ENCODE measurements around the gene BMPR1A. TPM values are rescaled to one million over a fixed set of nuclear protein-coding genes. Genes with fewer than 3 reads are reported as not detected.

The BMPR1A gene
- total RNA-seq, 2 donors from 2014 or later: 69.4 to 96.4 TPM

- no peak for DNase-seq
- Histone ChIP-seq H3K36me3 (ENCODE audit: control insufficient read depth, insufficient read depth, low read length) (no peaks in the 10 kb centered on the region), H3K4me3 (ENCODE audit: low read length) (no peak overlapping the region), H3K4me1 (ENCODE audit: control insufficient read depth, insufficient read depth, low read length) (no peaks in the 10 kb centered on the region), H3K9me3 (ENCODE audit: control insufficient read depth, low read length) (no peaks in the 10 kb centered on the region), H3K9ac (ENCODE audit: extremely low read depth, low read length, poor library complexity, severe bottlenecking) (no peak overlapping the region), H3K27me3 (ENCODE audit: control insufficient read depth, insufficient read depth, low read length, poor library complexity, severe bottlenecking) (no peaks in the 10 kb centered on the region), H3K27ac (ENCODE audit: low read depth, low read length) (no peak overlapping the region)
- Mint-ChIP-seq H3K9me3 (no peaks in the 10 kb centered on the region), H3K27ac (no peak overlapping the region), H3K4me3 (no peak overlapping the region), H3K27me3 (ENCODE audit: insufficient read depth) (no peaks in the 10 kb centered on the region), H3K4me1 (no peaks in the 10 kb centered on the region), H3K36me3 (ENCODE audit: low read depth) (no peaks in the 10 kb centered on the region)
- TF ChIP-seq, protein P1, sequence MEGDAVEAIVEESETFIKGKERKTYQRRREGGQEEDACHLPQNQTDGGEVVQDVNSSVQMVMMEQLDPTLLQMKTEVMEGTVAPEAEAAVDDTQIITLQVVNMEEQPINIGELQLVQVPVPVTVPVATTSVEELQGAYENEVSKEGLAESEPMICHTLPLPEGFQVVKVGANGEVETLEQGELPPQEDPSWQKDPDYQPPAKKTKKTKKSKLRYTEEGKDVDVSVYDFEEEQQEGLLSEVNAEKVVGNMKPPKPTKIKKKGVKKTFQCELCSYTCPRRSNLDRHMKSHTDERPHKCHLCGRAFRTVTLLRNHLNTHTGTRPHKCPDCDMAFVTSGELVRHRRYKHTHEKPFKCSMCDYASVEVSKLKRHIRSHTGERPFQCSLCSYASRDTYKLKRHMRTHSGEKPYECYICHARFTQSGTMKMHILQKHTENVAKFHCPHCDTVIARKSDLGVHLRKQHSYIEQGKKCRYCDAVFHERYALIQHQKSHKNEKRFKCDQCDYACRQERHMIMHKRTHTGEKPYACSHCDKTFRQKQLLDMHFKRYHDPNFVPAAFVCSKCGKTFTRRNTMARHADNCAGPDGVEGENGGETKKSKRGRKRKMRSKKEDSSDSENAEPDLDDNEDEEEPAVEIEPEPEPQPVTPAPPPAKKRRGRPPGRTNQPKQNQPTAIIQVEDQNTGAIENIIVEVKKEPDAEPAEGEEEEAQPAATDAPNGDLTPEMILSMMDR (conservative IDR thresholded peaks at IDR 0.05): no peak
- WGBS, 2 experiments (ENCODE audit: insufficient coverage in 1 of 2, insufficient read length in 1 of 2): 87 to 88% methylated on average over 7 of the region's 7 CpGs
Measured at GRCh38 chr10:86744067-86744725, 12.2 kb upstream of the BMPR1A start.

DNA sequence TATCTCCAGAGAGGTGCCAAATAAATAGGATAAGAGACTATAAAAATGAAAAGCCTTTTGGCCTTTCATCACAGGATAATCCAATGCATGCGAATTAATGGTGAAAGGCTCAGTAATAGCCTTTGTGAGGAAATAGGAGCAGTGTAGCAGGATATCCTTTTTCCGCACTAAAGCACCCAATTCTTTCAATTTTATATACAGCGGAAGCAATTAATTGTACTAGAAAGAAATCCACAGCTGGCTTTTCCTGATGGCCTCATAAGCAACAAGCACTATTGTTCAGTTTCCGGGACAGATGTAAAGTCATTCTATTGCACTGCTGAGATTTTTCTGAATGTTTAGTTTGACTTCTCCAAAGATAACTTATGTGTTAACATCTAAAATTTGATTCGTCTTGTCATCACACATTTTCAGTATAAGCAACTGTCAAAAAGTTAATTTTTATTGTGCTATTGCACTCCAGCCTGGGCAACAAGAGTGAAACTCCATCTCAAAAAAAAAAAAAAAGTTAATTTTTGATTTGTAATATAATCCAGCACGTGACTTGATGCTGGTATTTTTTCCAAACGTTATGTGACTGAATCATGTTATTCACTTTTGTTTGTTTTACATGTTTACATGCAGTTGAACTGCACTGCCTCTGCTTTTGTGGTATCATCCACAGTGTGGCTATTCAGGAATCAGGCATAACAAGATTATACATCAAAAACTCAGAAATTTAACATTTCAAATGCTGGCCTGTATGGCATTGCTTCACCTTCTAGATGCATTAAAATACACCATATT lies 8.4 kb upstream of the BMPR1A start:
- H3K9ac ChIP-seq (ENCODE audit: extremely low read depth, low read length, poor library complexity, severe bottlenecking): no peak overlapping the region
- DNase-seq: no peak
- TF ChIP-seq, protein P1 (conservative IDR thresholded peaks at IDR 0.05): no peak
- H3K27me3 Mint-ChIP-seq (ENCODE audit: insufficient read depth): no peaks in the 10 kb centered on the region
- H3K36me3 Mint-ChIP-seq (ENCODE audit: low read depth): no peaks in the 10 kb centered on the region
- no peaks in the 10 kb centered on the region for H3K4me1 ChIP-seq (ENCODE audit: control insufficient read depth, insufficient read depth, low read length)
- H3K4me1 Mint-ChIP-seq: peaks cover 7% of the 10 kb centered on the region
- H3K4me3 ChIP-seq (ENCODE audit: low read length): no peak overlapping the region
- H3K9me3 Mint-ChIP-seq: no peaks in the 10 kb centered on the region
- H3K36me3 ChIP-seq (ENCODE audit: control insufficient read depth, insufficient read depth, low read length): no peaks in the 10 kb centered on the region
- no peak overlapping the region for H3K4me3 Mint-ChIP-seq
- H3K27me3 ChIP-seq (ENCODE audit: control insufficient read depth, insufficient read depth, low read length, poor library complexity, severe bottlenecking): no peaks in the 10 kb centered on the region
- 86 to 90% methylated on average over 7 of the region's 7 CpGs for WGBS, 2 experiments (ENCODE audit: insufficient coverage in 1 of 2, insufficient read length in 1 of 2)
- no peak overlapping the region for H3K27ac ChIP-seq (ENCODE audit: low read depth, low read length)
- H3K27ac Mint-ChIP-seq: no peak overlapping the region
- H3K9me3 ChIP-seq (ENCODE audit: control insufficient read depth, low read length): no peaks in the 10 kb centered on the region

DNA sequence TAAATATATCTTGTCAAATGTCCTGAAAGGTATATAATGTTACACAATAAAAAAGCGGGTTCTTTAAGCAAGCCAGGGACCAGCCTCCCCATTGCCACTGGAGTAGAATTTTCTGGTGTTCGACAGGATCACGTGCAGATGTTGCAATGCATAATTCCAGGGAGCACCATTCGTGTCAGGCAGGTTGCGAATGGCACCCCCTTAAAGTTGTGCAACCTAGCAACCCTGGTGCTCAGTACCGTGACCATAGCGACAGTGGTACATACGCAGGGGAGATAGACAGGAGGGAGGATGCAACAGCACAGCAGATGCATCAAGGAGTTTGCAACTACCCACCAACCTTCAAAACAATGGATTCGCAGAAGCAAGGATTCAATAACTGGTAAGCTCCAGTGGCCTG lies 6.6 kb upstream of the BMPR1A start:
- no peak overlapping the region for H3K27ac Mint-ChIP-seq
- H3K4me3 Mint-ChIP-seq: no peak overlapping the region
- no peaks in the 10 kb centered on the region for H3K9me3 Mint-ChIP-seq
- no peaks in the 10 kb centered on the region for H3K27me3 Mint-ChIP-seq (ENCODE audit: insufficient read depth)
- Histone ChIP-seq H3K9ac (ENCODE audit: extremely low read depth, low read length, poor library complexity, severe bottlenecking) (no peak overlapping the region), H3K4me3 (ENCODE audit: low read length) (no peak overlapping the region), H3K27ac (ENCODE audit: low read depth, low read length) (no peak overlapping the region), H3K4me1 (ENCODE audit: control insufficient read depth, insufficient read depth, low read length) (no peaks in the 10 kb centered on the region), H3K9me3 (ENCODE audit: control insufficient read depth, low read length) (no peaks in the 10 kb centered on the region), H3K27me3 (ENCODE audit: control insufficient read depth, insufficient read depth, low read length, poor library complexity, severe bottlenecking) (no peaks in the 10 kb centered on the region), H3K36me3 (ENCODE audit: control insufficient read depth, insufficient read depth, low read length) (no peaks in the 10 kb centered on the region)
- H3K36me3 Mint-ChIP-seq (ENCODE audit: low read depth): no peaks in the 10 kb centered on the region
- 92 to 97% methylated on average over 9 of the region's 9 CpGs for WGBS, 2 experiments (ENCODE audit: insufficient coverage in 1 of 2, insufficient read length in 1 of 2)
- H3K4me1 Mint-ChIP-seq: peaks cover 14% of the 10 kb centered on the region
- TF ChIP-seq, protein P1 (conservative IDR thresholded peaks at IDR 0.05): no peak
- DNase-seq: peak; percentile 26
